GM21723 (cell line): ENCODE data around the gene TFB1M.

Experiments used
- ATAC-seq: cut with Tn5 transposase; IDR thresholded peaks from one replicate; pipeline ENCODE4 v1.9.1; 2021; ENCODE audit warnings: mild to moderate bottlenecking, moderate library complexity; ENCODE audit not compliant: unreplicated experiment

Gene TFB1M

GRCh38 chr6:155212616-155213380 is 101.5 kb downstream of the TFB1M start:
- ATAC-seq = no peak

DNA sequence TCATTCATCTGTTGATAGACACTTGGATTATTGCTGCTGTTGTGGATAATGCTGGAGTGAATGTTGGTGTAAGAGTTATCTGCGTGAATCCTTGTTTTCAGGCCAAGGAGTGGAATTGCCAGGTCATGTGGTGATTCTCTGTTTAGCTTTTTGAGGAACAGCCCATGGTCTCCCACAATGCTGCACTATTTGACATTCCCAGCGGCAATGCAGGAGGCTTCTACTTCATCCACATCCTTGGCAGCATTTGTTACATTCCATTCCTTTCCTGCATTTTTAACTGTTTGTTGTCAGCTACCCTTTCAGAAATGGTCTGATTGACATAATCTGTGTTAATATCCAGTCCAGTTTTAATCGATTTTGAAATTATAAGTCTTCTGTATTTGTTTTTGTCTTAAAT is 102.2 kb downstream of the TFB1M start:
- no peak for ATAC-seq

GRCh38 chr6:155207223-155207622 is 107.1 kb downstream of the TFB1M start:
- no peak for ATAC-seq
